Measurements from ENCODE around the gene PHRF1. TPM values are rescaled to one million over a fixed set of nuclear protein-coding genes. Genes with fewer than 3 reads are reported as not detected.

Gene PHRF1
- total RNA-seq, 1 experiment from 2014 or later: 48.9 TPM

- Histone ChIP-seq H4K91ac (ENCODE audit: insufficient read length, low read depth, low read length) (no peak overlapping the region), H3K23me2 (ENCODE audit: insufficient read length, low read depth, low read length, poor library complexity, severe bottlenecking) (peaks cover 14% of the 10 kb centered on the region), H3K14ac (ENCODE audit: insufficient read depth, low read length) (no peak overlapping the region), H3K79me2 (ENCODE audit: insufficient read depth, low read length) (peaks cover under 1% of the 10 kb centered on the region; the same call in 1 of the 2 replicates), H3K56ac (ENCODE audit: insufficient read length, low read depth, low read length) (no peak overlapping the region), H3K9ac (ENCODE audit: extremely low read depth, insufficient read length, low read length) (no peak overlapping the region), H3K4ac (ENCODE audit: low read depth, low read length) (no peak overlapping the region), H3K9me3 (ENCODE audit: control insufficient read depth, low read depth, low read length) (no peaks in the 10 kb centered on the region), H2BK5ac (ENCODE audit: insufficient read length, low read length) (no peak overlapping the region), H3K27me3 (ENCODE audit: insufficient read depth, low read length) (no peaks in the 10 kb centered on the region; the same call in 1 of the 2 replicates), H2BK12ac (ENCODE audit: insufficient read length, low read depth, low read length) (no peak overlapping the region), H3K4me1 (ENCODE audit: insufficient read depth, low read length) (no peaks in the 10 kb centered on the region), H2BK15ac (ENCODE audit: low read depth, low read length) (no peak overlapping the region), H3K4me2 (ENCODE audit: insufficient read depth, insufficient read length, low read length) (no peak overlapping the region), H2BK120ac (ENCODE audit: low read depth, low read length, poor library complexity, severe bottlenecking) (no peak overlapping the region), H4K5ac (ENCODE audit: insufficient read length, low read depth, low read length) (no peak overlapping the region), H4K20me1 (ENCODE audit: control insufficient read depth, insufficient read depth, insufficient read length) (no peaks in the 10 kb centered on the region), H4K8ac (replicated peaks; ENCODE audit: insufficient read length, low read depth, low read length) (no peak overlapping the region), H2AFZ (ENCODE audit: low read length) (no peak overlapping the region), H3K23ac (ENCODE audit: insufficient read length, low read depth, low read length) (no peak overlapping the region), H3K18ac (ENCODE audit: insufficient read length, low read depth, low read length) (no peak overlapping the region), H2BK20ac (ENCODE audit: low read depth, low read length, poor library complexity, severe bottlenecking) (no peak overlapping the region), H3K79me1 (ENCODE audit: insufficient read depth, low read depth, low read length, poor library complexity, severe bottlenecking) (no peaks in the 10 kb centered on the region), H3T11ph (ENCODE audit: low read length) (no peak overlapping the region), H2AK5ac (ENCODE audit: insufficient read length, low read length) (no peak overlapping the region), H3K27ac (ENCODE audit: insufficient read length, low read depth, low read length) (no peak overlapping the region)
- Mint-ChIP-seq H3K9me3 (0 out of 5 replicates have a peak, but pooled peaks cover 0 to 2% of the 10 kb centered on the region in 2 experiments), H3K4me3 (peak overlapping the region in 1 of 2 experiments; percentile 1; a peak in 1 of 5 replicates), H3K36me3 (ENCODE audit: insufficient read depth in 1 of 3, low read depth in 3 of 3) (no peaks in the 10 kb centered on the region; a peak in 3 of 7 replicates), H3K4me1 (peaks cover 30 to 35% of the 10 kb centered on the region in 2 experiments), H3K27me3 (ENCODE audit: low read depth) (peaks cover 15% of the 10 kb centered on the region), H3K27ac (no peak overlapping the region; a peak in 1 of 7 replicates)
- no peak for DNase-seq
- WGBS (ENCODE audit: extremely low coverage, insufficient read length, low lambda C conversion rate): no CpG with 5 or more reads among the region's 8 CpGs
- TF ChIP-seq CTCF (conservative IDR thresholded peaks at IDR 0.05): no peak
These were observed 4.5 kb upstream of the PHRF1 start for GRCh38 chr11:571802-572185.
